Mesothelial cell of epicardium (in vitro differentiated cells): ENCODE results near the gene C11orf98. TPM values are rescaled to one million over a fixed set of nuclear protein-coding genes. Genes with fewer than 3 reads are reported as not detected.

ENCODE experiments used
- DNase-seq, 2 experiments: peaks; one replicate each; pipeline ENCODE4 v3.0.0; 2021; ENCODE audit warnings: low spot score in 2 of 2; ENCODE audit not compliant: unreplicated experiment in 2 of 2
- H3K27ac Mint-ChIP-seq: 2 replicates; pipeline ENCODE4 v1.8.0; 2021; ENCODE audit warnings: mixed read lengths
- H3K27me3 Mint-ChIP-seq: 2 replicates; pipeline ENCODE4 v1.8.0; 2021; ENCODE audit warnings: low read depth, mixed read lengths
- H3K36me3 Mint-ChIP-seq: 2 replicates; pipeline ENCODE4 v1.8.0; 2021; ENCODE audit warnings: mixed read lengths
- H3K4me1 Mint-ChIP-seq: 2 replicates; pipeline ENCODE4 v1.8.0; 2021; ENCODE audit warnings: mixed read lengths
- H3K4me3 Mint-ChIP-seq: 2 replicates; pipeline ENCODE4 v1.8.0; 2021; ENCODE audit warnings: mild to moderate bottlenecking, moderate library complexity, mixed read lengths
- H3K9me3 Mint-ChIP-seq: 2 replicates; pipeline ENCODE4 v1.8.0; 2021; ENCODE audit warnings: mixed read lengths
- total RNA-seq: library from RNA; stranded (reverse); gene quantifications from 3 replicates; pipeline ENCODE4 v1.2.1, GENCODE V29; 2021
- TF ChIP-seq, protein P1 (sequence below): fragments of 200-600 bp; sonication (generic); IDR thresholded peaks from one replicate; pipeline ENCODE4 v1.5.0; 2021; ENCODE audit warnings: antibody characterized with exemption; ENCODE audit not compliant: unreplicated experiment

The C11orf98 gene
- total RNA-seq, 1 donor from 2014 or later, result 47.0 TPM

DNA sequence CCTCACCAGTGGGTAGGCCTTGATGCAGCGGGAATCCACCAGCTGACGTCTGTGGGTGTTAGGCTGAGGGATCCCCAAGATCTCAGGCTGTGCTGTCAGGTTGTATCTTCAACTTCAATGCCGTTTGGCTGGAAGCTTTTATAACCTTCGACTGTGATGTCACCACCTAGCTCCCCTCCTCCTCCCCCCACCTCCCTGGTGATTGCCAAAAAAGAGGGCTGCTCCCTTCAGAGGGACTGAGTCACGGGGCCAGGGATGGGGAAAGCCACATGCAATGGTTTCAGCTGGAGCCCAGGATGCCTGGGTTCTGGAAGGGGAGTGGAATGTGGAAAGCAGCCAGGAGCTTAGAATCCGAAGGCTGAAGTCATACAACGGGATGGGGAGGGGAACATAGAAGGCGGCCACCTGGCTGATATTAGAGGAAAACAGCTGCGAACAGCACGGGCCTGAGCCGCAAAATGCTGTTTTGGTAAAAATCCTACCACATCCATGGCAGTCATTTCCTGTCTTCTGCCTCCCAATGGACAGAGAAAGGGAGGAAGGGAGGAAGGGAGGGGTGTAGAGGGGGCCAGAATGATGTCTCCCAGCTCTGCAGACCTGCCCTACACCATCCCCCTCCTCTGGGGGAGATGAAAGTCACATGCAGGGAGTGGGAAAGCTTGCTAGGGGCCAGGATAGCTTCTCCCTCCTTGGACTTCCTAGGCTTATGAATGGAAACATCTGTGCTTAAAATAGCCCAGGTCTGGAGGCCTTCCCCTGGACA is 24.6 kb upstream of the C11orf98 start, which contains the start of gene LRRN4CL:
LRRN4CL (minus strand) TSS at position 110 of the 763 bp plus-strand sequence. CDS start 1,022 bp downstream, outside the sequence.
- H3K4me1 Mint-ChIP-seq, result peaks cover 14% of the 10 kb centered on the region
- DNase-seq, result peak in 1 of 2 experiments; percentile 43
- H3K27me3 Mint-ChIP-seq, result no peaks in the 10 kb centered on the region
- peaks cover 6% of the 10 kb centered on the region for H3K36me3 Mint-ChIP-seq
- peak within 1 kb of the TSS; percentile 91 for H3K27ac Mint-ChIP-seq
- TF ChIP-seq, protein P1, sequence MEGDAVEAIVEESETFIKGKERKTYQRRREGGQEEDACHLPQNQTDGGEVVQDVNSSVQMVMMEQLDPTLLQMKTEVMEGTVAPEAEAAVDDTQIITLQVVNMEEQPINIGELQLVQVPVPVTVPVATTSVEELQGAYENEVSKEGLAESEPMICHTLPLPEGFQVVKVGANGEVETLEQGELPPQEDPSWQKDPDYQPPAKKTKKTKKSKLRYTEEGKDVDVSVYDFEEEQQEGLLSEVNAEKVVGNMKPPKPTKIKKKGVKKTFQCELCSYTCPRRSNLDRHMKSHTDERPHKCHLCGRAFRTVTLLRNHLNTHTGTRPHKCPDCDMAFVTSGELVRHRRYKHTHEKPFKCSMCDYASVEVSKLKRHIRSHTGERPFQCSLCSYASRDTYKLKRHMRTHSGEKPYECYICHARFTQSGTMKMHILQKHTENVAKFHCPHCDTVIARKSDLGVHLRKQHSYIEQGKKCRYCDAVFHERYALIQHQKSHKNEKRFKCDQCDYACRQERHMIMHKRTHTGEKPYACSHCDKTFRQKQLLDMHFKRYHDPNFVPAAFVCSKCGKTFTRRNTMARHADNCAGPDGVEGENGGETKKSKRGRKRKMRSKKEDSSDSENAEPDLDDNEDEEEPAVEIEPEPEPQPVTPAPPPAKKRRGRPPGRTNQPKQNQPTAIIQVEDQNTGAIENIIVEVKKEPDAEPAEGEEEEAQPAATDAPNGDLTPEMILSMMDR, result no peak
- H3K4me3 Mint-ChIP-seq, result peak within 1 kb of the TSS; percentile 41
- no peaks in the 10 kb centered on the region for H3K9me3 Mint-ChIP-seq

DNA sequence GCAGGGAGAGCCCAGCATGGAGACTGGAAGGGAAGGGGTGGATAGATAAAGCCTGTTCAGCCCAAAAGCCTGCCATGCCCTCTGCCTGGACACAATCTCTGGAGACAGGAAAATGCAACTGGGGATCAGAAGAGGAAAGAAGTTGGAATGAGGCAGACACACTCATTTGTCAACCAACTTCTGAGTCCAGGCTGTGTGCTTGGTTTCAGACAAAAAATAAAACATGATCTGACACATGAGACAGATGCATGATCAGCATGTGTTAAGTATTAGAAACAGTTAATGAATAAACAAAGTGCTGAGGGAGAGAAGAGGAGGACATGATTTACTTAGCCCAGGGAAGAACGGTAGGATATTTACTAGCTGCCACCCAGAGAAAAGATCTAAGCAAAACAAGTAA is 23.5 kb upstream of the C11orf98 start:
- H3K36me3 Mint-ChIP-seq, result peaks cover 6% of the 10 kb centered on the region
- H3K9me3 Mint-ChIP-seq, result no peaks in the 10 kb centered on the region
- H3K27me3 Mint-ChIP-seq, result no peaks in the 10 kb centered on the region
- peak overlapping the region; percentile 78 for H3K27ac Mint-ChIP-seq
- DNase-seq, result no peak
- H3K4me3 Mint-ChIP-seq, result no peak overlapping the region
- TF ChIP-seq, protein P1, result no peak
- peaks cover 14% of the 10 kb centered on the region for H3K4me1 Mint-ChIP-seq

DNA sequence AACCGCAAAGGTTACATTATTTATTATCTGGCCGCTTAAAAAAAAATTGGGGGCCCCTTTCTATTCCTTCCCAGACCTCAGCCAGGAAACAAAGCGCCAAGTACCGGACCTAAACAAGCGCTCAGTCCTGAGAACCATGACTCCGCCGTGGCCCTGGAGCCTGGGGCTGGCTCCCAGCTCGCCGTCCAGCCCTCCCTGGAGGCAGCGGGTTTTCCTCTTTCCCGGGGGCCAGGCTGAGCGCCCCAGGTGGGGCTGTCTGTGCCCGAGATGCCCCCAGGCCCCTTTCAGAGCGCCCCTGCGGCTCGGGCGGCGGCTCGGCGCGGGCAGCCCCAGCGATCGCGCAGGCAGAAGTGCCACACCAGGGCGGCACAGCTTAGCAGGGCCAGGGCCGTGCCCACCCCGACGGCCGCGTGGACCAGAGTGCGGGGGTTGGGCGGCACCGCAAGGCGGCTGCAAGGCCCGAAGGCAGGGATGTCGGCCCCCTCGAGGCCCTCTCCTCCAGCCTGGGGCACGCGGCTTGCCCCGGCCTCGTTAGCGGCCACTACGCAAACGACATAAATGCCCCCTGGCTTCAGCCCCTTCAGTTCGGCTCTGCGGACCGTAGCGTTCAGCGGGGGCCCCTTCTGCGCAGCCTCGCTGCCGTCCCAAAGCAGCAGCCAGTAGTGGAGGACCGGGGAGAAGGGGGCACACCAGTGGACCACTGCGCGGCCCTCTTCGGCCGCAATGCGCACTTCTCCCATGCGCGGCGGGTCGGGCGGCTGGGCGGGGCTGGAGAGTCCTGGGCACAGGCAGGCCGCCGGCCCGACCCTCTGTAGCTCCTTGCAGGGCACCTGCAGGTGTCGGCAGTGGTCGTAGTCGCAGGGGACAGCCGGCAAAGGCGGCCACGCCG is 22.7 kb upstream of the C11orf98 start:
- no peaks in the 10 kb centered on the region for H3K9me3 Mint-ChIP-seq
- H3K4me3 Mint-ChIP-seq, result no peak overlapping the region
- H3K36me3 Mint-ChIP-seq, result peaks cover 3% of the 10 kb centered on the region
- TF ChIP-seq, protein P1, result no peak
- no peak overlapping the region for H3K27ac Mint-ChIP-seq
- H3K27me3 Mint-ChIP-seq, result no peaks in the 10 kb centered on the region
- no peak for DNase-seq
- H3K4me1 Mint-ChIP-seq, result peaks cover 14% of the 10 kb centered on the region

DNA sequence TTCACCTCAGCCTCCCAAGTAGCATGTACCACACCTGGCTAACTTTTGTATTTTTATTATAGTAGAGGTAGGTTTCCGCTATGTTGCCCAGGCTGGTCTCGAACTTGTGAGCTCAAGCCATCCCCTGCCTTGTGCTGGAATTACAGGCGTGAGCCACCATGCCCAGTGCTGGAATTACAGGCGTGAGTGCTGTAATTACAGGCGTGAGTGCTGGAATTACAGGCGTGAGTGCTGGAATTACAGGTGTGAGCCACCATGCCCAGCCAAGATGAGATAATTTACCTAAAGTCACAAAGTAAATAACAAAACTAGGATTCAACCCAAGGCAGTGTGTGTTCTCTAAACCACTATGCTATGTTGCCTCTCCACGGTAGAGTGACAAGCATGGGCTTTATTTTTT is 17.5 kb upstream of the C11orf98 start:
- no peak for DNase-seq
- Mint-ChIP-seq H3K27me3 (no peaks in the 10 kb centered on the region), H3K9me3 (no peaks in the 10 kb centered on the region), H3K27ac (no peak overlapping the region), H3K4me3 (no peak overlapping the region), H3K36me3 (peaks cover 5% of the 10 kb centered on the region), H3K4me1 (peaks cover 22% of the 10 kb centered on the region)
- TF ChIP-seq, protein P1, result no peak

DNA sequence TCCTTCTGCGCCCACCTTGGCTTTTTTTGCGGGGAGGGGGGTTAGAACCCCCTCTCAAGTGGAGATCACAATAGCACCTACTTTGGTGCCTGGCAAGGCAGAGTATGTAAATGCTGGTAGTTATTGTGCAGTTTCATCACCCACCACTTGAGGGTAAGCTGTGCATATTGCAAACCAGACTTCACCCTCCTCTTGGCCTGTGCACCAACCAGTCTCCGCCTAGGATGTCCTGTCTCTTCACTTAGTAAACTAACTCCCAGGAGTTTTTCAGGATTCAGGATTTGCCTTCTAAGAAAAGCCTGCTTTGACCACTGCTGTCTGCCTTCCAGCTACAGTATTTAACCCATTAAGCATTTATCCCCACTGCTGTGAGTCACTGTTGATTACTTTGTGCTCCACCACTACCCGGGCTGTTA is 15.8 kb upstream of the C11orf98 start:
- peak overlapping the region; percentile 42 for H3K4me3 Mint-ChIP-seq
- peaks cover 26% of the 10 kb centered on the region for H3K4me1 Mint-ChIP-seq

More for the DNA sequence above, 15.8 kb upstream of the C11orf98 start:
- Mint-ChIP-seq H3K27ac (peak overlapping the region; percentile 67), H3K27me3 (no peaks in the 10 kb centered on the region), H3K36me3 (peaks cover 11% of the 10 kb centered on the region), H3K9me3 (no peaks in the 10 kb centered on the region)
- TF ChIP-seq, protein P1, result peak; percentile 43
- DNase-seq, result no peak
